ENCODE measurements around the gene CLDN16.

DNA sequence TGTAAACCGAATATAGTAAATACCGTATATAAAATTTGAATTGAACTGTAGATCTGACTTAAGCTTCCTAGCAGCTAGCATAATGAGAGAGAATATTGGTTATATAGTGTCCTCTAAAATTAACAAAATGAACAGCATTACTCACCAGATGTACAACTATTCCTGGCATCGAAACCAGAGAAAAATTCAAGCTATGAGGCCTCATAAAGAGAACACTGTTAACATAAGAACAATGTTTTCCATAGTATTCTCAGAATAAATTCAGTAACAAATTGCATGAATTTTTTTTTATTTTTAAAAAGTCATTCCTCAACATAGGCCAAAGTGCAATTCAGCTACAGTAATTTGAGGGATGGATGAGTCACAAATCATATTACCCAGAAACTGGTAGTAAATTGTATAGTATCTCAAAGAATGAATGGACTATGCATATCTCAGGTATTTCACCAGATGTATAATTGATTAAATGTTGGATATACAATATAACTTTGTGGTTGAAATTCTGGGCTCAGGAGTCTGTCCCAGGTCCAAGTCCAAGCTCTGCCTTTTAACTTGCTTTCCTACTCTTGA lies 56.7 kb downstream of the CLDN16 start:
- TF ChIP-seq CTCF (IDR thresholded peaks at IDR 0.05) (no peak), POLR2A (IDR thresholded peaks at IDR 0.05) (no peak), EP300 (IDR thresholded peaks at IDR 0.05) (no peak)

All from gastroesophageal sphincter (tissue), 3 donors.